NCI-H2029 treated with DMSO at 0.1 percent for 48 hours (cell line): Measurements from ENCODE around the gene LAPTM4A.
"Not testable (repeated sequence)": the region's sequence is repeated elsewhere in the genome, so short reads cannot be mapped to it uniquely, and the experiment has no call there.

Source experiments
- DNase-seq: peaks from one replicate; lab custom pipeline; 2025; lab: John Stamatoyannopoulos, UW

Gene LAPTM4A

GRCh38 chr2:20051532-20052228 lies at the start of gene LAPTM4A:
LAPTM4A (minus strand) TSS chr2:20051628; CDS start chr2:20051520, 108 bp downstream.
- peak; percentile 94 for DNase-seq

DNA sequence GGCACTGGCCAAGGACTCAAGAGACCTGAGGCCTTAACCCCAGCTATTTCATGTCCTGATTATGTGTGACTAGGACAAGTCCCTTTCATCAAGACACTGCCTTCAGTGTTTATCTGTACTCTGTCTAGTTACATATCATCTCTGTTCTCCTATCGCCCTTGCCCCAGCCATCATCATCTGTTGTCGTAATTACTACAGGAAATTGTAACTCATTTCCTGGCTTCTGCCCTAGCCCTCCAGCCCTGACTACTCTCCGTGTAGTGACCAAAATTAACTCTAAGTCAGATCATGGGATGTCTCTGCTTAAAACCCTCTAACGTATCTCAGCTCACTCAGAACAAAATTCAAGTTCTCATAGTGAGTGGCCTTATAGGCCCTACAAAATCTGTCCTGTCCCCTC lies 49.3 kb upstream of the LAPTM4A start:
- no peak for DNase-seq

- no peak for DNase-seq
Observed at GRCh38 chr2:20099780-20100179, 48.4 kb upstream of the LAPTM4A start.

DNA sequence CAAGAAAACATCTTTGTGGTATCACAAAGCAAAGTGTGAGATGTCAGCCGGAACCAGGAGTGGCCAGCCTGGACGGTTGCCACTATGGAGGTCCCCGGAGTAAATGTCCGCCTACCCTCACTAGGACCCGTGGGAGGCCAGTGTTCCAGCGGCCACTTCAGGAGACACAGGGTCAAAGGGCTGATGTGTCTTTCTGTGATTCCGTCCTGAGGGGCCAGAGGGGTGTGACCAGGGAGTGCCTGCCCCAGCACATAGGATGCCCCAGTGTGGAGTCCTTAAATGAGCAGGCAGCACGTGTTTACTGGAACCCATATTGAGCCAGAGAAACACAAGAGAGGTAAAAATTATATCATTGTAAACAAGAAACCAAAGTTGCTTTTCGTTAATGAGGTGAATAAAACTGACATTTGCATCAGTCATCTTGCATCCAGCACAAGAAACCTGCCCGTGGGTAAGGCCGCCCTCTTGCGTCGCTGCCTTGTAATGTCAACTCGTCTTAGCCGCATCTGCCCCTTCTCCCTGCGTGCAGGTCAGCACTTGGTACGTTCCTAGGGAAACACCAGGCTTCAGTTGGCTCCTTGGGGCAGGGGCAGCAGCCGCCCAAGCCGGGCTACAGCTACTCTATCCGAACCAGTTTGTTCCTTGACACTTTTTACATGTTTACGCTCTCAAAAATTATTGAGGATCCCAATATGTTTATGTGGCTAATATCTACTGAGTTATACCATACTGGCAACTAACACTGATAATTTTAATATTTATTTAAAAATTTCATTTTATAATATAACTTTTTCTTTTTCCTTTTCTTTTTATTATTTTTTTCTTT lies 46.7 kb upstream of the LAPTM4A start:
- peak; percentile 65 for DNase-seq

GRCh38 chr2:20095469-20095868 lies 44.0 kb upstream of the LAPTM4A start:
- DNase-seq: no peak

DNA sequence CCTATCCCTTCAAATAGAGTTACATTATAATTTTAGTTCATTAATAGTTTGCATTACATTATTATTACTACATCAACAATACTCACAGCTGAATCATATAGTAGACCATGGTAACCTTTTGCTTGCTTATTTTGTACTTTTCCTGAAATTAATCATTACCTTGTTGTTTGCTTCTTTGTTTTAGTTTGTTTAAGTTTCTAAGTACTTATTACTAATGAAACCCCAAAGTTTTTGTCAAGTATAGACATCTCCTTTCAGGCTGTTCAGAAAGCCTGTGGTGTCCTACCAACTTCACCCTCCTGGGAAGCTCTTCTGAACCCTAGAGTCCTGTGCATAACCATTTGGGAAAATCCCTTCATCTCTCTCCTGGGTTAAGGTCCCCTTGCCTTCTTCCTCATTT lies 43.5 kb upstream of the LAPTM4A start:
- no peak for DNase-seq

GRCh38 chr2:20094142-20094755 lies 42.8 kb upstream of the LAPTM4A start:
- DNase-seq: no peak

GRCh38 chr2:20093263-20094141 lies 42.1 kb upstream of the LAPTM4A start:
- DNase-seq: no peak

DNA sequence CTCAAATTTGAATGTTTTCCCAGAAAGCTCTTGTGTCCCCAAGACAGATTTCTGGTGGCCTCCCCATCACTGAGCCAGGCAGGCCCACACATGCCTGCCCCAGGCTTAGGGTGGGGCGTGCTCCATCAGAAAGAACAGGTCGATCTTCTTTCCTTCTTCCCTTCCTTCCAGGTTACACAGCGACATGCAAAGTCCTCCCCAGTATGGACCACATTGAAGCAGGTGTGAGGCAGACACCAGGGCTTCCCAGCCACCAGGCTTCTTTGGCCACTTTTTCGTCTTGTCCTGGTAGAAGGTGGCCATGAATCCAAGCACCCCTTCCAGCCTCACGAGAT lies 41.4 kb upstream of the LAPTM4A start:
- no peak for DNase-seq

GRCh38 chr2:20092226-20092900 lies 40.9 kb upstream of the LAPTM4A start:
- DNase-seq: no peak

DNA sequence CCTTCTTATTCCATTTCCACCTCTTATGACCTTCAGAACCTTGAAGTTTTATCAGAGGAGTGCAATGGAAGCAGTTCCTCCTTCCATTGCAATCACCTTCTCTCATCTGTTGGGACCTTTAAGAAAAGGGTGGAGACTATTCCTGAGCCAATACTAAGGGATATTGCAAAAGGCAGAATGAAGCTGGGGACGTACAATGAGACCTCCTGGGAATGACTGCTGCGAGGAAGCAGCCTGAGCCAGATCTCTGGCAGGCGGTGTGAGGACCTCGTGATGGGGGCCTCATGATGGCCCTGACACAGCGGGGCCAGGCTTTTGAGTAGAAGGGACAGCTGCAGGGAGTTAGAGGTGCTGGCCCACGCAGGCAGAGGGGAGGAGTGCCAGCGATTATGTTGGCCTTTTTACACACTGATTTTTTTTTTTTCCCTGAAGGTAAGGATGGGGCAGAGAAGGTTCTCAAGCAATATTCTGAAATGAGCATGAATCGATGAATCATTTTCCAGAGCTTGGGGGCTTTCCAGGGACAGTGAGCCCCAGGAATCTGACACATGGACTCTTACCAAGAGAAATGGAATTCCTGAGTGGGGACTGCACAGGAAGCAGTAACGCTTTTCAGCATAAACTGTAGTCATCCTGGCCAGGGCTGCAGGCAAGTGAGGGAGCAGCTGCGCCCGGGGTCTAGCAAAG lies 40.0 kb upstream of the LAPTM4A start:
- no peak for DNase-seq

GRCh38 chr2:20089715-20090464 lies 38.5 kb upstream of the LAPTM4A start:
- DNase-seq: no peak

- not testable (repeated sequence) for DNase-seq
Observed at GRCh38 chr2:20085909-20086308, 34.5 kb upstream of the LAPTM4A start.

DNA sequence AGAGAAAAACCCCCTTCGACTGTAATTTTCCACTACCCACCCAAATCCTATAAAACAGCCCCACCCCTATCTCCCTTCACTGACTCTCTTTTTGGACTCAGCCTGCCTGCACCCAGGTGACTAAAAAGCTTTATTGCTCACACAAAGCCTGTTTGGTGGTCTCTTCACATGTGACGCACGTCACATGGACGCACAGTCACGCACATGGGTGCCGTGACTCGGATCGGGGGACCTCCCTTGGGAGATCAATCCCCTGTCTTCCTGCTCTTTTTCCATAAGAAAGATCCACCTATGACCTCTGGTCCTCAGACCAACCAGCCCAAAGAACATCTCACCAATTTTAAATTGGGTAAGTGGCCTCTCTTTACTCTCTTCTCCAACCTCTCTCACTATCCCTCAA lies 31.4 kb upstream of the LAPTM4A start:
- DNase-seq: not testable (repeated sequence)

GRCh38 chr2:20081841-20082240 lies 30.4 kb upstream of the LAPTM4A start:
- DNase-seq: no peak

DNA sequence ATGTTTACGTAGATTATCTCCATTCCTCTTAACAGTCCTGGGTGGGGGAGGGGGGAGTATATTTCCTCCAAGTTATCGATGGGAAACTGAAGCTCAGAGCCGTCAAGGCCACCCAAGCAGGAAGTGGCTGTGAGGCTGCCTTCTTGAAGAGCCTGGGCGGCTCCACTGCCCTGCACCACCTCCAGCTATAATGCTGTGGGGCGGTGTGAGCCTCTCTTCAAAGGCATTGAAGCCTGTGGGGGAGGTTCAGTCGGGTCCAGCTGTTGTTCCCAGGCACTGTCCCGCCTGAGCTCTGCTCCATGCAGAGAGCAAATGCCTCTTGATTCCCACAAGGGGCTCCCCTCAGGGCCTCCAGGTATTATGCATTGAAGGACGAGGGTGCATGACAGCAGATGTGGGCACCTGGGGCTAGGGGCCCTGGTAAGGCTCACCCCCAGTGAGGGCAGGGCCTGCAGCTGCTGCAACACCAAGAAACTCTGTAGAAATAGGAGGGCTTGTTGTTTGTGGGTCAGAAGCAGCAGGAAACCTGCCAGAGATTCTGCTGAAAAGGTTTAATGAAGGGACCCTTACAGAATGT lies 29.5 kb upstream of the LAPTM4A start:
- no peak for DNase-seq

- DNase-seq: no peak
Observed at GRCh38 chr2:20080428-20080827, 29.0 kb upstream of the LAPTM4A start.

DNA sequence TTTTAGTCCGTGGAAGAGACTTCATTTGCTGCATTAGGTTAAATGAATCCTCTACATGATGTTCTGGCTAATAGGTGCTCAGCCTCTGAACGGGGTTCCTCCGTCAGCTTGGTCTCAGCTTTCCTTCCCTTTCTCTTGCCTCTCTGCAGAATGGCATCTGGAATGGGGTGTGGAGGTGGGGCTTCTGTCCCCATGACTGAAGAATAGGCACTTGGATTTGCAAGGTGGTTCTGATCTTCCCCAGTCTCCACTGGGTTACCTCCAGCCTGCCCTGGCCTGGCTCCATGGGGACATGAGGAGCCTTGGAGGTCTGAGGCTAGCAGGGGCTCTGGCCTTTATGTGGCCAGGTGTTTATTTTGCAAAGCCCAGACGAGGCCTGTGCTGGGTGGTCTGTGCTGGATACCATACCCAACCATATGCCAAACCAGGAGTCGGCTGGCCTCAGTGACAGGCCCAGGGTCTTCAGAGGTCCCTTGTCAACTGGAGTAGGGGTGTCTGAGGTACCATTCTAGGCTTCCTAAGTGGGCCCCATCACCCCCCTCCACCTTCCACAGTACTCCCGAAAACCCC lies 28.2 kb upstream of the LAPTM4A start:
- DNase-seq: no peak

DNA sequence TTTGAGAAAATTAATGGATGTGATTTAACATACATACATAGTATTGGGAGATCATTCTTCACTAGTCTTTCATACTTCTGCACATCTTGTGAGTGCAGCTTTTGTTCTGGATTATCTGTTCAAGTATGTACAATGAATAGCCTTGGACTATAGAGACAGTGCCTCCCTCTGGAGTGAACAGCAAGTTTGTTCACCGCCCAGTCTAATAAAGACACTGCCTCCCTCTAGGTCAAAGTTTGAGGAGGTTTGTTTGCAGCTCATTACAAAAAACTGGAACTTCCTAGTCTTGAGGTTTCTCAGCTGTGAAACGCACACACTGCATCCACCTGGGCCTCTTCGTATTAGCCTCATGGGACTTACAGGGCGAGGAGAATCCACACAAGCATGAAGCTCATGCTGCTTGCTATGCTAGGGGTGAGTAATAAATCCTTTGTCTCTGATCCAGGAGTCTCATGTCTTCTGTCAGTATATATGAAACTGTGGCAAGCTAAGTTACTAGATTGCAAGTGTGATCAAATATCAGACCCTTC lies 26.0 kb upstream of the LAPTM4A start:
- no peak for DNase-seq
